RWPE2 (cell line): ENCODE results near the gene ABHD6.
"Not testable (repeated sequence)": the region's sequence is repeated elsewhere in the genome, so short reads cannot be mapped to it uniquely, and the experiment has no call there.

Source experiments
- ATAC-seq: fragments of 200-7000 bp; cut with Tn5 transposase; 3 replicates; pipeline ENCODE4 v1.9.1; 2021; ENCODE audit warnings: low read depth
- DNase-seq: peaks from one replicate; pipeline ENCODE4 v3.0.0-alpha.2; 2020; ENCODE audit warnings: low spot score
- H3K27ac ChIP-seq: fragments of 450-650 bp; 2 replicates; pipeline ENCODE4 v1.5.1; 2017; ENCODE audit warnings: mild to moderate bottlenecking; ENCODE audit not compliant: poor library complexity, severe bottlenecking
- H3K27me3 ChIP-seq: fragments of 250-450 bp; sonication (Bioruptor Pico); 2 replicates; pipeline ENCODE4 v1.5.1; 2021; ENCODE audit warnings: mild to moderate bottlenecking, moderate library complexity; ENCODE audit not compliant: insufficient read depth, poor library complexity, severe bottlenecking
- H3K36me3 ChIP-seq: fragments of 250-450 bp; sonication (Bioruptor Pico); 2 replicates; pipeline ENCODE4 v1.5.1; 2020; ENCODE audit warnings: low read depth, mild to moderate bottlenecking, moderate library complexity
- H3K4me1 ChIP-seq: fragments of 250-450 bp; sonication (Bioruptor Pico); 2 replicates; pipeline ENCODE4 v1.5.1; 2021; ENCODE audit warnings: mild to moderate bottlenecking, moderate library complexity; ENCODE audit not compliant: insufficient read depth, poor library complexity, severe bottlenecking
- H3K4me3 ChIP-seq: fragments of 250-450 bp; sonication (Bioruptor Pico); 2 replicates; pipeline ENCODE4 v1.5.1; 2021; ENCODE audit warnings: mild to moderate bottlenecking, moderate library complexity; ENCODE audit not compliant: severe bottlenecking
- H3K9me3 ChIP-seq: fragments of 250-450 bp; sonication (Bioruptor Pico); 2 replicates; pipeline ENCODE4 v1.5.1; 2021; ENCODE audit warnings: mild to moderate bottlenecking, moderate library complexity; ENCODE audit not compliant: severe bottlenecking
- CTCF ChIP-seq: fragments of 450-650 bp; IDR thresholded peaks from one replicate; pipeline ENCODE4 v1.5.1; 2017; ENCODE audit warnings: mild to moderate bottlenecking, moderate library complexity; ENCODE audit not compliant: poor library complexity, severe bottlenecking

Gene ABHD6

GRCh38 chr3:58337190-58337589 lies 99.6 kb downstream of the ABHD6 start:
- Histone ChIP-seq H3K36me3 (no peaks in the 10 kb centered on the region), H3K4me1 (peaks cover 18% of the 10 kb centered on the region), H3K27ac (no peak overlapping the region)

GRCh38 chr3:58339146-58339545 lies 101.6 kb downstream of the ABHD6 start:
- not testable (repeated sequence) for H3K4me3 ChIP-seq, H3K36me3 ChIP-seq, DNase-seq, H3K9me3 ChIP-seq, H3K27me3 ChIP-seq, H3K27ac ChIP-seq, ATAC-seq
- peaks cover 16% of the 10 kb centered on the region for H3K4me1 ChIP-seq

More at GRCh38 chr3:58337190-58337589, 99.6 kb downstream of the ABHD6 start:
- no peak for DNase-seq
- ATAC-seq: no peak
- H3K9me3 ChIP-seq: no peaks in the 10 kb centered on the region
- no peak for TF ChIP-seq CTCF
- no peak overlapping the region for H3K4me3 ChIP-seq
- H3K27me3 ChIP-seq: no peaks in the 10 kb centered on the region

GRCh38 chr3:58340594-58341244 lies 103.1 kb downstream of the ABHD6 start:
- TF ChIP-seq CTCF: no peak
- no peak for DNase-seq
- H3K27me3 ChIP-seq: no peaks in the 10 kb centered on the region
- no peak for ATAC-seq
- H3K27ac ChIP-seq: no peak overlapping the region
- H3K9me3 ChIP-seq: no peaks in the 10 kb centered on the region
- no peak overlapping the region for H3K4me3 ChIP-seq
- H3K36me3 ChIP-seq: no peaks in the 10 kb centered on the region
- H3K4me1 ChIP-seq: peaks cover under 1% of the 10 kb centered on the region

- H3K27me3 ChIP-seq: no peaks in the 10 kb centered on the region
- no peak for TF ChIP-seq CTCF
- no peak for DNase-seq
- H3K4me1 ChIP-seq: no peaks in the 10 kb centered on the region
- H3K9me3 ChIP-seq: no peaks in the 10 kb centered on the region
- no peaks in the 10 kb centered on the region for H3K36me3 ChIP-seq
- ATAC-seq: no peak
- H3K27ac ChIP-seq: no peak overlapping the region
- no peak overlapping the region for H3K4me3 ChIP-seq
These were observed 103.8 kb downstream of the ABHD6 start for GRCh38 chr3:58341376-58341775.

- H3K27ac ChIP-seq: no peak overlapping the region
- H3K4me1 ChIP-seq: no peaks in the 10 kb centered on the region
- no peaks in the 10 kb centered on the region for H3K36me3 ChIP-seq
- no peaks in the 10 kb centered on the region for H3K9me3 ChIP-seq
- no peak for DNase-seq
- ATAC-seq: no peak
- no peak for TF ChIP-seq CTCF
- H3K27me3 ChIP-seq: no peaks in the 10 kb centered on the region
- no peak overlapping the region for H3K4me3 ChIP-seq
These were observed 105.1 kb downstream of the ABHD6 start for GRCh38 chr3:58342676-58343075.
